WTC11 (cell line): Measurements from ENCODE around the gene ATP5PB. TPM values are rescaled to one million over a fixed set of nuclear protein-coding genes. Genes with fewer than 3 reads are reported as not detected.

Source experiments
- ATAC-seq: fragments of 200-7000 bp; cut with Tn5 transposase; 2 replicates; pipeline ENCODE4 v1.10.0; 2021; ENCODE audit warnings: mild to moderate bottlenecking, moderate library complexity
- CTCF ChIA-PET: fragments of 300-600 bp; sonication (Branson Sonifier 250); formaldehyde crosslinking; loops from one replicate; lab custom pipeline; 2021; ENCODE audit warnings: antibody characterized with exemption; lab: Charles Lee
- POLR2A ChIA-PET: fragments of 350-600 bp; sonication (Branson Sonifier 250); formaldehyde crosslinking; loops from one replicate; lab custom pipeline; 2021; ENCODE audit warnings: antibody characterized with exemption; lab: Charles Lee
- DNase-seq: peaks from one replicate; pipeline ENCODE4 v3.0.0; 2021; ENCODE audit warnings: low spot score
- H3K27ac Mint-ChIP-seq: 2 replicates; pipeline ENCODE4 v1.8.0; 2021; ENCODE audit warnings: mixed read lengths
- H3K27me3 Mint-ChIP-seq: 2 replicates; pipeline ENCODE4 v1.8.0; 2021; ENCODE audit warnings: low read depth, mild to moderate bottlenecking, moderate library complexity, mixed read lengths
- H3K36me3 Mint-ChIP-seq: 2 replicates; pipeline ENCODE4 v1.8.0; 2021; ENCODE audit warnings: mixed read lengths
- H3K4me1 Mint-ChIP-seq: 2 replicates; pipeline ENCODE4 v1.8.0; 2022; ENCODE audit warnings: mixed read lengths
- H3K4me3 Mint-ChIP-seq: 2 replicates; pipeline ENCODE4 v1.8.0; 2021; ENCODE audit warnings: mild to moderate bottlenecking, moderate library complexity, mixed read lengths
- H3K9me3 Mint-ChIP-seq: 2 replicates; pipeline ENCODE4 v1.8.0; 2021; ENCODE audit warnings: mixed read lengths
- ZNF423 ChIP-seq: fragments of 250-450 bp; sonication (Bioruptor Pico); IDR thresholded peaks from 2 replicates; pipeline ENCODE4 v2.1.2; 2022; ENCODE audit warnings: mild to moderate bottlenecking, moderate library complexity
- total RNA-seq: library from RNA; stranded (reverse); gene quantifications from 3 replicates; pipeline ENCODE4 v1.2.3, GENCODE V29; 2021

Gene ATP5PB
- total RNA-seq, 1 experiment from 2014 or later: 284 TPM

DNA sequence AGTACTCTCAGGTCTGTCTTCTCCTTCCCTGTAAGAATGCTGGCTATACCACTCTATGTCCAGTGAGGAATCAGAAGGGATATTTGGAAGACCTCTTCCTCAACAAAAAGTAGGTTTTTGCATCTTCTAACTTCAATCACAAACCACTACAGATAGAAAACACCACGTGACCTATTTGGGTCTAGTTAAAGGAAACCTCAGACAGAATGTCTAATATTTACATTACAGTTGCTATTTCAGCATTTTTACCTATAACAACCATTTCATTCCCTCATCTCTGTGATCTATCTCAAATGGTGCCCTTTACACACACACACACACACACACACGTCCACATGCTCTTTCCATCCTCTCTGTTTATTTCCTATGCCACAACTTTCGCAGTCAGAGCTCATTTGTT, 62.1 kb downstream of the ATP5PB start:
- Mint-ChIP-seq H3K4me3 (no peak overlapping the region), H3K27ac (no peak overlapping the region), H3K4me1 (peaks cover 18% of the 10 kb centered on the region), H3K36me3 (no peaks in the 10 kb centered on the region), H3K27me3 (peaks cover 7% of the 10 kb centered on the region), H3K9me3 (no peaks in the 10 kb centered on the region)
- ChIA-PET CTCF (no interaction called here), POLR2A (no interaction called here)
- DNase-seq: no peak
- no peak for TF ChIP-seq ZNF423
- ATAC-seq: no peak

Other genes starting within 250 kb of the ATP5PB start
- 2.1 to 2.9 TPM (median 2.2 TPM) in 3 replicates for gene DENND2D, start 248.8 kb upstream of the ATP5PB start, total RNA-seq
- gene CHI3L2, start 221.8 kb upstream of the ATP5PB start, total RNA-seq: 0.41 to 0.61 TPM (median 0.41 TPM) in 3 replicates
- not detected in 3 replicates for gene CHIA, start 158.6 kb upstream of the ATP5PB start, total RNA-seq
- 2.3 to 3.9 TPM (median 2.7 TPM) in 3 replicates for gene OVGP1, start 21.7 kb upstream of the ATP5PB start, total RNA-seq
- 52.3 to 64.5 TPM (median 57.5 TPM) in 3 replicates for gene WDR77, start 208 bp upstream of the ATP5PB start, total RNA-seq
- gene C1orf162, start 24.5 kb downstream of the ATP5PB start, total RNA-seq: 0.77 to 0.92 TPM (median 0.78 TPM) in 3 replicates
- gene ADORA3, start 54.2 kb downstream of the ATP5PB start, total RNA-seq: 0.15 to 0.25 TPM in 2 of 3 replicates, not detected in the other
- gene TMIGD3, start 54.2 kb downstream of the ATP5PB start, total RNA-seq: not detected in 3 replicates
- gene RAP1A, start 170.3 kb downstream of the ATP5PB start, total RNA-seq: 25.4 to 28.3 TPM (median 27.4 TPM) in 3 replicates